Measurements from ENCODE around the gene SLC37A1. TPM values are rescaled to one million over a fixed set of nuclear protein-coding genes. Genes with fewer than 3 reads are reported as not detected.

SLC37A1 gene
- total RNA-seq, 1 experiment from 2014 or later: 37.7 TPM

GRCh38 chr21:42546433-42546832, 32.8 kb downstream of the SLC37A1 start:
- H4K5ac ChIP-seq (ENCODE audit: insufficient read length, low read depth, low read length): no peak overlapping the region
- no peak for DNase-seq
- peaks cover 6 to 7% of the 10 kb centered on the region in 2 experiments for H3K9me3 Mint-ChIP-seq
- H2BK5ac ChIP-seq (ENCODE audit: insufficient read length, low read length): no peak overlapping the region
- no peaks in the 10 kb centered on the region for H3K23me2 ChIP-seq (ENCODE audit: insufficient read length, low read depth, low read length, poor library complexity, severe bottlenecking)
- H3K56ac ChIP-seq (ENCODE audit: insufficient read length, low read depth, low read length): no peak overlapping the region
- no peak overlapping the region for H3K27ac Mint-ChIP-seq
- H3K79me2 ChIP-seq (ENCODE audit: insufficient read depth, low read length): no peaks in the 10 kb centered on the region
- H3K27me3 ChIP-seq (ENCODE audit: insufficient read depth, low read length): no peaks in the 10 kb centered on the region
- H3K14ac ChIP-seq (ENCODE audit: insufficient read depth, low read length): no peak overlapping the region
- H3K23ac ChIP-seq (ENCODE audit: insufficient read length, low read depth, low read length): no peak overlapping the region
- H2BK12ac ChIP-seq (ENCODE audit: insufficient read length, low read depth, low read length): no peak overlapping the region
- no CpG with 5 or more reads among the region's 14 CpGs for WGBS (ENCODE audit: extremely low coverage, insufficient read length, low lambda C conversion rate)
- H3K4me3 Mint-ChIP-seq: no peak overlapping the region
- H2BK15ac ChIP-seq (ENCODE audit: low read depth, low read length): no peak overlapping the region
- no peaks in the 10 kb centered on the region; the same call in 1 of the 2 replicates for H3K4me1 ChIP-seq (ENCODE audit: insufficient read depth, low read length)
- no peaks in the 10 kb centered on the region for H3K27me3 Mint-ChIP-seq (ENCODE audit: low read depth)
- no peak overlapping the region for H3K27ac ChIP-seq (ENCODE audit: insufficient read length, low read depth, low read length)
- H2AK5ac ChIP-seq (ENCODE audit: insufficient read length, low read length): no peak overlapping the region
- no peak overlapping the region for H3K4ac ChIP-seq (ENCODE audit: low read depth, low read length)
- no peak overlapping the region for H3K18ac ChIP-seq (ENCODE audit: insufficient read length, low read depth, low read length)
- no peaks in the 10 kb centered on the region for H4K20me1 ChIP-seq (ENCODE audit: control insufficient read depth, insufficient read depth, insufficient read length)
- no peaks in the 10 kb centered on the region for H3K79me1 ChIP-seq (ENCODE audit: insufficient read depth, low read depth, low read length, poor library complexity, severe bottlenecking)
- no peak overlapping the region for H3T11ph ChIP-seq (ENCODE audit: low read length)
- no peaks in the 10 kb centered on the region for H3K9me3 ChIP-seq (ENCODE audit: control insufficient read depth, low read depth, low read length)
- no peak for TF ChIP-seq CTCF (conservative IDR thresholded peaks at IDR 0.05)
- H4K91ac ChIP-seq (ENCODE audit: insufficient read length, low read depth, low read length): no peak overlapping the region
- peaks cover 31 to 34% of the 10 kb centered on the region in 2 experiments for H3K4me1 Mint-ChIP-seq
- H4K8ac ChIP-seq (replicated peaks; ENCODE audit: insufficient read length, low read depth, low read length): no peak overlapping the region
- H3K36me3 Mint-ChIP-seq (ENCODE audit: insufficient read depth in 1 of 3, low read depth in 3 of 3): peaks cover 26 to 79% (median 67%) of the 10 kb centered on the region in 3 experiments
- H2BK20ac ChIP-seq (ENCODE audit: low read depth, low read length, poor library complexity, severe bottlenecking): no peak overlapping the region
- no peak overlapping the region for H2AFZ ChIP-seq (ENCODE audit: low read length)
- H3K4me2 ChIP-seq (ENCODE audit: insufficient read depth, insufficient read length, low read length): no peak overlapping the region
- H3K9ac ChIP-seq (ENCODE audit: extremely low read depth, insufficient read length, low read length): no peak overlapping the region
- no peak overlapping the region for H2BK120ac ChIP-seq (ENCODE audit: low read depth, low read length, poor library complexity, severe bottlenecking)
